A549 (cell line): Measurements from ENCODE around the gene GAS6.

Experiments used
- BHLHE40 ChIP-seq: IDR thresholded peaks from 2 replicates; pipeline ENCODE4 v1.6.1; 2012; ENCODE audit warnings: low read depth, low read length, inconsistent platforms
- ESRRA ChIP-seq: fragments of 150-350 bp; IDR thresholded peaks from 2 replicates; pipeline ENCODE4 v1.6.1; 2014; ENCODE audit warnings: mild to moderate bottlenecking, low read length, borderline replicate concordance
- JUN ChIP-seq, 2 experiments: fragments of >200 bp; sonication (Bioruptor Twin); formaldehyde crosslinking; IDR thresholded peaks; 2 replicates in 1 of 2; 3 replicates in 1 of 2; pipeline ENCODE4 v1.6.1; 2016 to 2017
- JUNB ChIP-seq: fragments of >200 bp; sonication (Bioruptor Twin); formaldehyde crosslinking; IDR thresholded peaks from 2 replicates; pipeline ENCODE4 v1.6.1; 2016
- KDM1A ChIP-seq: fragments of 200-600 bp; sonication (generic); IDR thresholded peaks from 2 replicates; pipeline ENCODE4 v1.6.1; 2016; ENCODE audit warnings: low read depth, mild to moderate bottlenecking
- PHF8 ChIP-seq: fragments of 200-600 bp; sonication (generic); IDR thresholded peaks from 2 replicates; pipeline ENCODE4 v1.6.1; 2016; ENCODE audit warnings: low read depth, mild to moderate bottlenecking, antibody characterized with exemption, moderate library complexity, borderline replicate concordance
- POLR2A ChIP-seq: IDR thresholded peaks from 2 replicates; pipeline ENCODE4 v1.6.1; 2012; ENCODE audit warnings: mild to moderate bottlenecking, low read length
- RCOR1 ChIP-seq: fragments of 150-350 bp; IDR thresholded peaks from 2 replicates; pipeline ENCODE4 v1.6.1; 2014; ENCODE audit warnings: antibody characterized with exemption, low read length, low read depth
- SMC3 ChIP-seq: fragments of >200 bp; sonication (Bioruptor Twin); formaldehyde crosslinking; IDR thresholded peaks from 3 replicates; pipeline ENCODE4 v1.6.1; 2018; ENCODE audit warnings: inconsistent platforms
- TF ChIP-seq, protein P1 (sequence below): fragments of 200-600 bp; sonication (generic); IDR thresholded peaks from 2 replicates; pipeline ENCODE4 v1.6.1; 2016; ENCODE audit warnings: antibody characterized with exemption, mild to moderate bottlenecking, moderate library complexity
- TF ChIP-seq, protein P2 (sequence below): fragments of >200 bp; sonication (Bioruptor Twin); formaldehyde crosslinking; IDR thresholded peaks from 3 replicates; pipeline ENCODE4 v1.5.1; 2016
- TF ChIP-seq, protein P3 (sequence below): IDR thresholded peaks from 2 replicates; pipeline ENCODE4 v1.6.1; 2012
- TF ChIP-seq, protein P4 (sequence below): fragments of 150-350 bp; IDR thresholded peaks from 2 replicates; pipeline ENCODE4 v1.6.1; 2014; ENCODE audit warnings: low read depth, mild to moderate bottlenecking, low read length

GRCh38 chr13:113841353-113841650, 22.6 kb downstream of the GAS6 start:
- TF ChIP-seq, protein P1, sequence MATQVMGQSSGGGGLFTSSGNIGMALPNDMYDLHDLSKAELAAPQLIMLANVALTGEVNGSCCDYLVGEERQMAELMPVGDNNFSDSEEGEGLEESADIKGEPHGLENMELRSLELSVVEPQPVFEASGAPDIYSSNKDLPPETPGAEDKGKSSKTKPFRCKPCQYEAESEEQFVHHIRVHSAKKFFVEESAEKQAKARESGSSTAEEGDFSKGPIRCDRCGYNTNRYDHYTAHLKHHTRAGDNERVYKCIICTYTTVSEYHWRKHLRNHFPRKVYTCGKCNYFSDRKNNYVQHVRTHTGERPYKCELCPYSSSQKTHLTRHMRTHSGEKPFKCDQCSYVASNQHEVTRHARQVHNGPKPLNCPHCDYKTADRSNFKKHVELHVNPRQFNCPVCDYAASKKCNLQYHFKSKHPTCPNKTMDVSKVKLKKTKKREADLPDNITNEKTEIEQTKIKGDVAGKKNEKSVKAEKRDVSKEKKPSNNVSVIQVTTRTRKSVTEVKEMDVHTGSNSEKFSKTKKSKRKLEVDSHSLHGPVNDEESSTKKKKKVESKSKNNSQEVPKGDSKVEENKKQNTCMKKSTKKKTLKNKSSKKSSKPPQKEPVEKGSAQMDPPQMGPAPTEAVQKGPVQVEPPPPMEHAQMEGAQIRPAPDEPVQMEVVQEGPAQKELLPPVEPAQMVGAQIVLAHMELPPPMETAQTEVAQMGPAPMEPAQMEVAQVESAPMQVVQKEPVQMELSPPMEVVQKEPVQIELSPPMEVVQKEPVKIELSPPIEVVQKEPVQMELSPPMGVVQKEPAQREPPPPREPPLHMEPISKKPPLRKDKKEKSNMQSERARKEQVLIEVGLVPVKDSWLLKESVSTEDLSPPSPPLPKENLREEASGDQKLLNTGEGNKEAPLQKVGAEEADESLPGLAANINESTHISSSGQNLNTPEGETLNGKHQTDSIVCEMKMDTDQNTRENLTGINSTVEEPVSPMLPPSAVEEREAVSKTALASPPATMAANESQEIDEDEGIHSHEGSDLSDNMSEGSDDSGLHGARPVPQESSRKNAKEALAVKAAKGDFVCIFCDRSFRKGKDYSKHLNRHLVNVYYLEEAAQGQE: no peak
- no peak for TF ChIP-seq POLR2A
- TF ChIP-seq, protein P2, sequence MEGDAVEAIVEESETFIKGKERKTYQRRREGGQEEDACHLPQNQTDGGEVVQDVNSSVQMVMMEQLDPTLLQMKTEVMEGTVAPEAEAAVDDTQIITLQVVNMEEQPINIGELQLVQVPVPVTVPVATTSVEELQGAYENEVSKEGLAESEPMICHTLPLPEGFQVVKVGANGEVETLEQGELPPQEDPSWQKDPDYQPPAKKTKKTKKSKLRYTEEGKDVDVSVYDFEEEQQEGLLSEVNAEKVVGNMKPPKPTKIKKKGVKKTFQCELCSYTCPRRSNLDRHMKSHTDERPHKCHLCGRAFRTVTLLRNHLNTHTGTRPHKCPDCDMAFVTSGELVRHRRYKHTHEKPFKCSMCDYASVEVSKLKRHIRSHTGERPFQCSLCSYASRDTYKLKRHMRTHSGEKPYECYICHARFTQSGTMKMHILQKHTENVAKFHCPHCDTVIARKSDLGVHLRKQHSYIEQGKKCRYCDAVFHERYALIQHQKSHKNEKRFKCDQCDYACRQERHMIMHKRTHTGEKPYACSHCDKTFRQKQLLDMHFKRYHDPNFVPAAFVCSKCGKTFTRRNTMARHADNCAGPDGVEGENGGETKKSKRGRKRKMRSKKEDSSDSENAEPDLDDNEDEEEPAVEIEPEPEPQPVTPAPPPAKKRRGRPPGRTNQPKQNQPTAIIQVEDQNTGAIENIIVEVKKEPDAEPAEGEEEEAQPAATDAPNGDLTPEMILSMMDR: no peak
- no peak for TF ChIP-seq KDM1A
- TF ChIP-seq ESRRA: no peak
- no peak for TF ChIP-seq SMC3
- no peak for TF ChIP-seq BHLHE40
- TF ChIP-seq JUN (IDR thresholded peaks at IDR 0.05): no peak
- TF ChIP-seq, protein P3, sequence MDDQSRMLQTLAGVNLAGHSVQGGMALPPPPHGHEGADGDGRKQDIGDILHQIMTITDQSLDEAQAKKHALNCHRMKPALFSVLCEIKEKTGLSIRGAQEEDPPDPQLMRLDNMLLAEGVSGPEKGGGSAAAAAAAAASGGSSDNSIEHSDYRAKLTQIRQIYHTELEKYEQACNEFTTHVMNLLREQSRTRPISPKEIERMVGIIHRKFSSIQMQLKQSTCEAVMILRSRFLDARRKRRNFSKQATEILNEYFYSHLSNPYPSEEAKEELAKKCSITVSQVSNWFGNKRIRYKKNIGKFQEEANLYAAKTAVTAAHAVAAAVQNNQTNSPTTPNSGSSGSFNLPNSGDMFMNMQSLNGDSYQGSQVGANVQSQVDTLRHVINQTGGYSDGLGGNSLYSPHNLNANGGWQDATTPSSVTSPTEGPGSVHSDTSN: no peak
- no peak for TF ChIP-seq RCOR1
- TF ChIP-seq, protein P4, sequence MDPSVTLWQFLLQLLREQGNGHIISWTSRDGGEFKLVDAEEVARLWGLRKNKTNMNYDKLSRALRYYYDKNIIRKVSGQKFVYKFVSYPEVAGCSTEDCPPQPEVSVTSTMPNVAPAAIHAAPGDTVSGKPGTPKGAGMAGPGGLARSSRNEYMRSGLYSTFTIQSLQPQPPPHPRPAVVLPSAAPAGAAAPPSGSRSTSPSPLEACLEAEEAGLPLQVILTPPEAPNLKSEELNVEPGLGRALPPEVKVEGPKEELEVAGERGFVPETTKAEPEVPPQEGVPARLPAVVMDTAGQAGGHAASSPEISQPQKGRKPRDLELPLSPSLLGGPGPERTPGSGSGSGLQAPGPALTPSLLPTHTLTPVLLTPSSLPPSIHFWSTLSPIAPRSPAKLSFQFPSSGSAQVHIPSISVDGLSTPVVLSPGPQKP: no peak
- TF ChIP-seq JUNB: no peak
- no peak for TF ChIP-seq PHF8
